Measurements from ENCODE around the gene RNF168.

- TF ChIP-seq, protein P1, sequence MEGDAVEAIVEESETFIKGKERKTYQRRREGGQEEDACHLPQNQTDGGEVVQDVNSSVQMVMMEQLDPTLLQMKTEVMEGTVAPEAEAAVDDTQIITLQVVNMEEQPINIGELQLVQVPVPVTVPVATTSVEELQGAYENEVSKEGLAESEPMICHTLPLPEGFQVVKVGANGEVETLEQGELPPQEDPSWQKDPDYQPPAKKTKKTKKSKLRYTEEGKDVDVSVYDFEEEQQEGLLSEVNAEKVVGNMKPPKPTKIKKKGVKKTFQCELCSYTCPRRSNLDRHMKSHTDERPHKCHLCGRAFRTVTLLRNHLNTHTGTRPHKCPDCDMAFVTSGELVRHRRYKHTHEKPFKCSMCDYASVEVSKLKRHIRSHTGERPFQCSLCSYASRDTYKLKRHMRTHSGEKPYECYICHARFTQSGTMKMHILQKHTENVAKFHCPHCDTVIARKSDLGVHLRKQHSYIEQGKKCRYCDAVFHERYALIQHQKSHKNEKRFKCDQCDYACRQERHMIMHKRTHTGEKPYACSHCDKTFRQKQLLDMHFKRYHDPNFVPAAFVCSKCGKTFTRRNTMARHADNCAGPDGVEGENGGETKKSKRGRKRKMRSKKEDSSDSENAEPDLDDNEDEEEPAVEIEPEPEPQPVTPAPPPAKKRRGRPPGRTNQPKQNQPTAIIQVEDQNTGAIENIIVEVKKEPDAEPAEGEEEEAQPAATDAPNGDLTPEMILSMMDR (IDR thresholded peaks at IDR 0.05; ENCODE audit: low read length), result no peak
- TF ChIP-seq EZH2 (optimal IDR thresholded peaks at IDR 0.05; ENCODE audit: low read depth, low read length), result no peak
Observed at GRCh38 chr3:196503196-196504076, at the start of gene RNF168.
